SIG-M5 (cell line): ENCODE data around the gene GALNT13.

Source experiments
- DNase-seq: peaks from one replicate; lab custom pipeline; 2025; lab: John Stamatoyannopoulos, UW

GALNT13 gene

DNA sequence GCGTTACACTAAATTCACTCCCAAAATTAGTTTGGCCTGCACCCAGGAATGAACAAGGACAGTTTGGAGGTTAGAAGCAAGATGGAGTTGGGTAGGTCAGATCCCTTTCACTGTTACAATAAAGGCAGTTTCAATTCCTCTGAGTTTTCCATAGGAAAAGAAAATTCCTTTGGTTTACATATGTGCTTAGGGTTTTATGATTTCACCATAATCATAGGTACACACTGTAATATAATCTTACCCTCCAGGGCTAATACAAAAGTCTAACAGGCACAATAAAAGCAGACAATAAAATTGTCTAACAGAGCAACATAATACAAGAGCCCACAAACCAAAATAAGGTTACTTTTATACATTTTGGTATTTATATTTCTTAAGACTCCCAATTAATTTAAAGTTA, 435.3 kb downstream of the GALNT13 start:
- no peak for DNase-seq

DNA sequence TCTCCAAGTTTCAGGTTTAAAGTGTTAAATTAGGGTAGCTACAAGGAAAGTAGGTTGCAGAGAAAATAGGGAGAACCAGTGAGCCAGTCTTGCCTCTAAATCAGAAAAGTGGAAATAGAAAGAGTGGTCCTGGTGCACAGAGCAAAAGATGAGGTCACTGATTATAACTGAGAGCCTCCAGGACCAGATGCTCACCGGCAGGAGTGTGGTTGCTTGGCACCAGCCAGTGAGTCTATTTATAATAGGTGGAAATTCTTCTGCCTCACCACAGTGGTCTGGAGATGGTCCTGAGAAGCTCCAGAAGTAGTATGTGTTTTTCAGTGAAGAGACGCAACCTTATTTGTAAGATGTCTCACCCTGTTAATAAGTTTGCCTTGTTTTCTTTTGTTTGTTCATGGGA, 452.9 kb downstream of the GALNT13 start:
- DNase-seq = no peak

DNA sequence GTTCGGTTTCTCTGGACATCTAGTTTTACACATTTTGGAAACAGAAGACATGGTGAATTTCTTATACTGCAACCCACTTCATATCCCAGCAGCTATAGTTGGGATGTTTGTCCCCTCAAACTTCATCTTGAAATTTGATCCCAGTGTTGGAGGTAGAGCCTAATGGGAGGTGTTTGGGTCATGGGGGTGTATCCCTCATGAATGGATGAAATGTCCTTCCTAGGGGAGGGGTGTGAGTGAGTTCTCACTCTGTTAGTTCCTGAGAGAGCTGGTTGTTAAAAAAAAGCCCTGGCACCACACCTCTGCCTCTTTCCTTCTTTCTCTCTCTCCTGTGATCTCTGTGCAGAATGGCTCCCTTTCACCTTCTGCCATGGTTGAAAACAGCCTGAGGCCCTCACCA, 457.8 kb downstream of the GALNT13 start:
- DNase-seq = no peak

DNA sequence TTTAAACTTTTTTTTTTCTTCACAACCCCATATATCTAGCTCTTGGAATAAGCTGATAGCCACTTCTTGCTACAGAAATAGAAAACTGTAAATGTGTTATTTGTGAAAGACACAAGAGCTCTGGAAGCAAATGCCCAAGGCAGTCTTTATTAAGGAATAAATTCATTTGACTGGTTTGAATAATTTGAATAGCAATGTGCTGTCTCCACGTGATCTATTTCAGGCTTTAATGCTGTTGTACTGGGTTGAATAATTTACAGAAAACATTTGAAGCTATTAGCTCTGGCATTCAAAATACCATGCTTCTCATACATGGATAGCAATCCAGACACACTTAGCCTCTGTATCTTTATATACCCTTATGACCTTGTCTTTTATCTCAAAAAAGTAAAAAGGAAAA, 460.1 kb downstream of the GALNT13 start:
- no peak for DNase-seq

DNA sequence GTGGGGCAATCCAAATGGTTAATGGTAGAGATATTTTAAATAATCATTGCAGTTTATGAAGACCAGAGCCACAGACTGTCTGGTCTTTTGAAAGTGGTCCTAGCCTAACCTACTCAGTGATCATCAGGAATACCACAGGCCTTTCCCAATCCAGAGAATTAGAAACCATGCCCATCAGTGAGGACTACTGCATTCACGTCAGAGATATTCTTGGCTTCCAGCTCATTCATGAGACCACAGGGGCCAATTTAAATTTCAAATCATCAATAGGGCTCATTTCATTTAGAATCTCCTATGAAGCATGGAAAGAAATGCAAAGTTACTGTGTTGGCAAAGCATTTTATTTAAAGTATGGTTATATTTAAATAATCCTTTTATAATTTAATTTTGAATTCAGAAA, 464.5 kb downstream of the GALNT13 start:
- no peak for DNase-seq

DNA sequence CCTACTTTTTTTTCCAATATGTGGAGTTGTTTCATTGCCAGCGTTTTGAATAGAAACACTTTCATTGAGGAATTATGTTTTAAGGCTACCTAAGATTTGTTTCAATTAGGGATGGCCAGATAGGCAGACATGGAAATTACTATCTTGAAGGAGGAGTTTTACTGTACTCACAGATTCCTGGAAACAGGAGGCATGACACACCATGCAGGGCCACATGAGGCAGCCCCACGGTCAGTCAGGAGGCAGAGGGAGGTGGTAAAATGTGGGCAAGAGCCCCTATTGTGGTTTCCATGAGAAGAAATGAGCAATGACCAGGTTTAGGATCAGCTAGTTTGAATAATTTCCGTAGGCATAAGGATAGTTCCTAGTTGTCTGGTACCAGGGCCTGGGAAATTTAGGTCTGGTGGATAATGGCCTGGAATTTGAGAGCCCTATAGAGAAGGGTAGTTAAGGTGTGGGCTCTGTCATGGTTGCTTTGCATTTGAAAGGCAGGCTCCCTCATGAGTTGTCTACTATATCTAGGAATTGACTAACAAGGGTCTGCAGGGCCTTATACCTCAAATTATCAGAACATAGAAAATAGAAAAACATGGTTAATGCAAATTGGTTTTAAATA, 466.7 kb downstream of the GALNT13 start:
- no peak for DNase-seq

DNA sequence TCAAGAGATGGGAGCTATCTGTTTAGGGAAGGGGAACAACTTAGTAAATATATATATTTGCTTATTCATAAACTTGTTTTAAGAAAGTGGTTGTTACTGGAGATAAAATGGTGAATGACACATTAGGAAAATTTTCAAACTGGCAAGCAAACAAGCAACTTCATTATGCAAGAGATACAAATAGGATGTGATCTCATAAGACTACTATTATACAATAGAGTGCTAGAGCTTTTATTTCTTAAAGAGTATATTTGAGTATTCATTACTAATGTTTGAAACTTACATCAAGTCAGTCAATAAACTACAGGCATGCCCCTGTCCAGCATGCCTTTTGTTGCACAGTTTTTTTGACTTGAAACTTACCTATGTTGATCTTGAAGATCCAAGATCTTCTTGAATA, 471.6 kb downstream of the GALNT13 start:
- DNase-seq = no peak

DNA sequence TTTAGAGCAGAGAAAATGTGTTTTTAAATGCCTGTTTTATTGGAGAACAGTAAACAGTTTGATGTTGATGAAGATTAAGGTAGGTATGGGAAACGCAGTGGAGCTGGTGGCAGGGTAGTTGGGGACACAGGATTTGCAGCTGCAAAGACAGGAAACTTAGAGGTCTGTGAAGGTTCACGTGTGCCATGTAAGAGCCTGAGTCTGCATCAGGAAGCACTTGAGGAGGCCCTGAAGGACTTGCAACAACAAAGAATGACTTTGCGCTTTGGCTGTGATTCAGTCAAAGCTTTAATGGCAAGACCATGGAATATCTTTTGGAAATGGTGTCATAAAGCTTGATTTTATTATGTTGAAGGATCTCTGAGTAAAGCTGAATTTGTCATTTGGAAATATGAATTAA, 479.2 kb downstream of the GALNT13 start:
- DNase-seq = no peak

DNA sequence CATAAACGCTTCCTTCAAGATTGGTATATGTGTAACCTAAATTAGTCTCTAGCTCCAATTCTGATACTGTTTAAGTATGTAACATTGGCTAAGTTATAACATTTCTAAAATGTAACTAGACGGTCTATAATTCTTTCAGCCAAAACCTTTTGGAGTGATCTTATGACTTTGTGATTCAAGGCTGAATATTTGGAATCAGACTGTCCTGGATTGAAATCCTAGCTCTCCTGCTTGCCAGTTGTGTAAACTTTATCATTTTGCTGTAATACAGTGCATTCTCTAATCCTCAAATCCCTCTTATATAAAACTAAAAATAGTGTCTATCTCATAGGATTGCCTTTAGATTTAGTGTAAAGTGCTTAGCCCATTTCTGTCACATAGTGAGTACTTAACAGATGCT, 489.6 kb downstream of the GALNT13 start:
- DNase-seq = no peak

DNA sequence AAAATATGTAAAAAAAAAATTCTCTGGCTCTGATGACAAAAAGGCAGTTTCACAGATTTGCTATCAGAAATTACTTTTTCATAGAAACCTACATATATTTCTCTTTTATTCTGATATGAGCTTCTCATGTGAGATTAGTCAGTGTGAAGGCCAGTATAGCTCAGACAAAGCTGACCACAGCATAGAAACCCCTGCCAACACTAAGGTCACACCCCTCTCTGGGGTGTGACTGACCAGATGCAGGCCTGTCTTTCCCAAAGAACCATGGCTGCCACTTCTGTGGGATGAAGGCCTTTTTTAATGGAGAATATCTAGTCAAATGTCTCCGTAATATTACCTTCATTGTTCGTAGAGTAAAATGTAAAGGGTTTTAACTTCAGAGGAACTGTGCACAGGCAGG, 496.4 kb downstream of the GALNT13 start:
- DNase-seq = no peak

DNA sequence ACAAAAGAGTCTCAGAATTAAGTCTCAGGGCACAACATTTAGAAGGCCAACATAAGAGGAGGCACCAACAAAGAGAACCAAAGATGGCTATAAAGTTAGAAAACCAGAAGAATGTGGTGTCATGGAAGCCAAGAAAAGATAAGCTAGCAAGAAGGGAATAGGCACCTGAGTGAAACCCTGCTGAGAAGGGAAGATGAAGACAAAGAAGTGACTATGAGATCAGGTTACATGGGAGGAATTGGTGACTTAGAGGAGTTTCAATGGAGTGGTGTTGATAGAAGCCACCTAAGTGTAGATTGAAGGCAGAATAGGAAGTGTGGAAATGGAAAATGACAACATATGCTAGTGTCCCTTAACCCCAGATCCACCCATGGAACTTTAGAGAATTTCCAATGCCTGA, 499.2 kb downstream of the GALNT13 start:
- DNase-seq = no peak

DNA sequence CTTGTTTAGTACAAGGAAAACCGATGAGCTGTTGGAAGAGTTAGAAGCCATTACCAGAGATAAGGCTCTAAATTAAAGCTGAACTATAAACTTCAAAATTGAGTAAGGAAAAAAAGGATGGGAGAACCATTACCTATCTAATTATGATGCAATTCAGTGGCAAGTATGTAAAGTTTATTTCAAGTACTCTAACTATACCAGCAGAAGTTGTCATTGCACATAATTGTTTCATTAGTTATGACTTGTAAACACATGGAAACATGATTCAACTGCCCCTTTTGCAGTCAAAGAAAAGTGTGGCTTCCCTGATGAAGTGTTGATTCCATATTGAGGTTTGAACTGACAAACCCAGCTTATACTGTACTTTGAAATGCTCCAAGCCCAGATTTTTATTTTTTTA, 502.7 kb downstream of the GALNT13 start:
- no peak for DNase-seq

DNA sequence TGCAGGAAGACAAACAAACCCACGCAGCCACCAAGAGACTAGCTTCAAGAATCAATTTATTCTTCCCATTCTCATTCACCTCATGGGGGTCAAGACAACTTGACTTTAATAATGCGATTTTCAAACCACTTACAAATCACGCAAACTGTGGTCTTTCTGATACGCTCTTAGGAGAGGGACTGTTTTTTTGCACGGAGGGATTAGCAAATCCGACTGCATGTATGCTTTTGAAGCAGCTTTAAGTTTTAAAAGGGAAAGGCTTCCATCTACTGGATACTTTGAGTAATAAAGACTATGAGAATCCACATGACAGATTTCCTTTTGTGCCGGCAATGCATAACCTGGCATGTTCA, 503.8 kb downstream of the GALNT13 start:
- DNase-seq = no peak

DNA sequence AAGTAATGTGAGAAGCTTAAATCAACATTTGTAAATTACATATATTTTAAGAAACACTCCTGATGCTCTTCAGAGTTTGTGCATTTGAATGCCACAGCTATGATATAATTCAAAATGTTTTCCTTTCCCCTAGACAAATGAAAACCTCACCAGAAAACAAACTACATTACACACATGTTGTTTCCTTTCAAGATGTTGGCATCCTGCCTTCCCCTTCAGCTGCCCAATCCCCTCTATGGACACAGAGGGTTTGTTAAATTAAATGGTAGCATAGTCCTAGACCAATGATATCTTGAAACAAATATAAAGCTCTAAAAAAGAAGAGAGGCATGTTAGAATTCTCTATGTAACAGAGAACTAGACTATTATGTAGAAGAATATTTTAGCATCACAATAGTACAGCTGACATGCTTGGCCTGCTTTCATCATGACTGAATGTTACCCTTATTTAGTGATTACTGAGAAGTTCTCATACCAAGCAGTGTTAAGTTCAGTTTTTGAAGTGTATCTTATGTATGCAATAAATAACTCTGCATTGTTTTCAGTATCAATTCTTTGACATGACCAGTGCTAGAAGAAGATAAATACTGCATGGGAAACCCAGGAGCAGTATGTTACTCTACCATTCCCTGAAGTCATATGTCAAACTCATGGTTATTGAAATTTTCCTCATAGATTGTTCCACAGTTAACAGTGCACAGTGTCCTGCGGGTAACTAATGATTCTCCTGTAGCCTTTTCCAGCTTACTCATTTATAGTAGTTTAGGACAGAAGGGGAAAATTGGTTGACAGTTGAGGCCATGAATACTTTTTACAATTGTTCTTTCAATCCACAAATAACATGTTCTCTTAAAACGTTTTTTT, 510.4 kb downstream of the GALNT13 start:
- DNase-seq = no peak

DNA sequence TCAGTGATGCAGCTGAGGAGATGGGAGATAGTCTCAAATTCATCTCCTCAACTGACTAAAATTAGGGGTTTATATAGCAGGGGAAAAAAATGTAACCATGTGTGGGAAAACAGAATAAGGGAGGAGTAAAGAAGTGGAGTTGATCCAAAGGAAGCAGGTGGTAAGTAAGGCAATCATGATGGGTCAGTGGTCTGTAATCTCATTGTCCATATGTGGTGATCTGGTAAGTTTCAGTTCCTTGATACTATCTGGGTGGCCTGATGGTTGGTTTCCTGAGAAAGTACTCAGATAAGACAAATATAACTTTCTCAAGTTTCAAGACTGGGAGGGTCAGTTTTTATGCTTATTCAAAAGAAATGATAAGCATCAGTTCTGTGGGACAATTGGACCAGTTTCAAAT, 514.5 kb downstream of the GALNT13 start:
- DNase-seq = no peak

DNA sequence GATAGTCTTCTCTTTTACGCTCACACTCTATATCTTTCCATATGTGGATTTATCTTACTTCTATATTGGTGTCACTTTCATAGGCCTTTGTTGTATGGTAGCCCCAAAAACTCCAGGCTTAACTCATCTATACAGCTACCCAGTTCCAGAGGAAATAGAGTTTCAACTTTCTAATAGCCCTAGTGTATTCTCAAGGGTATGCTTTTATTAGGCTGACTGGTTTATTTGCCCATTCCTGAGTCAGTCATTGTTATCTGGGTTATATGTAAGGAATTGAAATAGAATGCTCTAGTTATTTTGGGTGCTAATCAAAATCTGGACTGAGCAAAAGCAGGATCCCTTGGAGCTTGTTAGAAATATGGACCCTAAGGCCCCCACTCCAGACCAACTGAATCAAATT, 519.3 kb downstream of the GALNT13 start:
- DNase-seq = no peak

DNA sequence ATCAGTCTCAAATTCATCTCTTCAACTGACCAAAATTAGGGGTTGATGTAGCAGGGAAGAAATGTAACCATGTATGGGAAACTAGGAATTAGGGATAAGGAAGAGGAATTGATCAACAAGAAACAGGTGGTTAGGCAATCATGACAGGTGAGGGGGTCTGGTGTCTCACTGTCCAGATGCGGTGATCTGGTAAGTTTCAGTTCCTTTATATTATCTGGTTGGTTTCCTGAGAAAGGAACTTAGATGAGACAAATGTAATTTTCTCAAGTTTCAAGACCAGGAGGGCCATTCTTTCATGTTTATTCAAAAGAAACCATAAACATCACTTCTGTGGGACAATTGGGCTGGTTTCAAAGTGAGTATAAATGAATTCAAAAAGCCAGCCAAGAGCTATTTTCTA, 520.5 kb downstream of the GALNT13 start:
- DNase-seq = no peak

DNA sequence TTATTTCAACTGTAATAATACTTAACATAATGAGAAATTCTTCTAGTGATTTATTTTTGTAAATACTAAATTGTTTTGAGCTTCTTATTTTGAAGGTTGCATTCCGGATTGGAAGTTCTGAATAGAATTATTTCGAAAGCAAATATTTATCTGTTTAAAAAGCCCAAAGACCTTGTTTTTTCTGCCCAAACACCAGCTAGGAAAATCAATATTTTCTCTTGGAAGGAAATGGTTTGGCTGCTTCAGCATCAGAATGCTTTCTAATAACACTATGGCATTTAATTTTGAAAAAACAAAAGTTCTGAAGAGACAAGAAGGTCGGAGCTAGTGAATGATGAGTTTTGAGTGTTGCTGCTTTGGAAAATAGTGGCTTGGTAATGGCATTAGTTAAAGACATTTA, 522.9 kb downstream of the GALNT13 start:
- no peak for DNase-seq

DNA sequence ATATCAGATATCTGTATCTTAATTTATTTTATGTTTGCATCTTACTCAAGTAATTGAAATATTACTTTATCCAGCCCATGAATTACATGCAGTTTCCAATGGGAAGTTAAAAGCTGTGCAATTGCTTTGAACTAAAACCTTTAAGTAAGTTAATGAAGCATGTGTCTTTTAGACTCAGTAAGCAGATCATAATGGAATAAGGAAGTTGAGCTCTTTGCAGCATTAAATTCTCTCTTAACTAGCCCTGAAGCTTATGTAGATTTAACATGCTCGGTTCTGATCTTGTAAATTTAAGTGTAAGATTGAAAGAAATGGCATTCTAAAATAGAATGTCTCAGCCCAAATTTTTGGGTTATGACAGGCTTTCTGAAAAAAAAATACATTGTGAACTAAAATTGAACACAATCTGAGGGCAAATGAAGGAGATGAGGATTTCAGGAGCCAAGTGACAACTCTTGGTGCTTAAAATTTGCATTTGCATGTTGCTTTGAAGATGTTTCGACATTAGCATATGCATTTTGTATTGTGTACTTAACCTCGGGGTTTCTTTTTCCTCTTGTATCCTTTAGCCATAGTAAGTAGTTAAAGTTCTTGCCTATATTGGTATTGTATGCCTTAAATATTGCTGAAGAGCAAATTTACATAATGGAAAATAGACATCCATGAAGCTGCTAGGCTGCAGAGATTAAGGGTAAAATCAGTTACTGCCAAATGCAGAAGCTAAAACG, 529.0 kb downstream of the GALNT13 start:
- no peak for DNase-seq

DNA sequence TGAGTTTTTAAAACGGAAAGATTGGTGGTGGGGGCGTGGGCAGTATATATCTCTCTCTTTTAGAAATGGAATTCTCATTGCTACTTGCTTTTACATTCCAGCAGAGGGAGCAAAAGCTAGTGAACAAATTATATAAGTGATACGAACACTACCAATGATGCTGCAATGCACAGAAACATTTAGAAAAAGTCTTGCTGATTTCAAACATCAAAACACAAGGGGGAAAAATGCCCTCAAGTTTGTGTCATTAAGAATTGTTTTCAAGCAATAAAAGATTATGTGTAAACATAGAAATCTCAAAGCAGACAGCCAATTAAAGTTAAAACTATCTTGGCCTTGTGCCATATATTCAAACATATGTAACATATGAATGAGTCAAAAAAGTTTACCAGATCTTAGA, 530.5 kb downstream of the GALNT13 start:
- no peak for DNase-seq

DNA sequence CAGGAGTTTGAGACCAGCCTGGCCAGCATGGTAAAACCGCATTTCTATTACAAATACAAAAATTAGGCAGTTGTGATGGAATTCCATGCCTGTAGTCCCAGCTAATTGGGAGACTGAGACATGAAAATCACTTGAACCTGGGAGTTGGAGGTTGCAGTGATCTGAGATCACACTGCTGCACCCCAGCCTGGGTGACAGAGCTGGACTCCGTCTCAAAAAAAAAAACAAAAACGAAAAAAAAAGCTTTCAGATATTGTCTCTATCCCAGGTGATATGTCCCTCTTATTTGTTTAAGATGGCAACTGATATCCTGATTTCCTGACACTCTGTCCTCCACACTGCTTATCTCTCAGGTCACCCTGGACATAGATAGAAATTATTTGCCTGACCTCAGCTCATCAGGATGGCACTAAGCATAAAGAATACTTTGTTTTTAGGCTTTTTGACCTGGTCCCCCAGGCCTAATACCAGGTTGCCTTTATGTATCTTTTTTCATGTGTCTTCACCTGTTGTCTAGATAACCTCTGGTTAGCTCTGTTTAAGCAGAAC, 531.6 kb downstream of the GALNT13 start:
- DNase-seq = no peak

DNA sequence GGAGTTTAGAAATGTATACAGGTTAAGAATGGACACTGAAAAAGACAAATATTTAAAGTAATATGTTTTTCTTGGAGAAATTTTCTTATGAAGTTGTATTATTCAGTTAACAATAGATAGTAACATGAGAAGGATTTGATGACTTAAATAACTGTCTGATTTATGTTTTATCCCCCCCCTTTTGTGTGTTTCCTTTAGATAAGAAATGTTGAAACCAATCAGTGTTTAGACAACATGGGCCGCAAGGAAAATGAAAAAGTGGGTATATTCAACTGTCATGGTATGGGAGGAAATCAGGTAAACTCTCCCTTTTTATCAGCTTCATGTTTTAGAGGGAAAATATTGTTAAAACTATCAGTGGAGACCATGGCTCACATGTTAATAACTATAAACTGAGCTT, 537.1 kb downstream of the GALNT13 start:
- DNase-seq = no peak

DNA sequence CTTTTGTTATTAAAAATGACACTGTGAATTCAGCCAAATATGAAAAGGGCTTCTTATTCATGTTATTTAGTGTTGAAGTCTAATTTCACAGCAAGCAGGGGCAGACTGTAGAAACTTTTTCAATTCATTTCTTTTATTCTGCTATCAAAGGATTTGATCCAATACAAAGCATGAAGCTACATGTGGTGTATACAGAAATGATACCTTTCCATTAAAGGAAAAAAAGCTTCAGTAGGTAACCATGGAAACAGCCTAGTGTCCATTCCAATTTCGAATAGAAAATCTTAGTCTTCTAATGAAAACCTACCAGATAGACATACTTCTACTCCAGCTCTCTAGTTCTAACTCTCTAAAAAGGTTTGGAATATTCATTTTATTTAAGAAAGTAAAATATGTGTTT, 550.5 kb downstream of the GALNT13 start:
- DNase-seq = no peak
